HG02870 (cell line): ENCODE data around the gene PTCRA.
"Not testable (repeated sequence)": the region's sequence is repeated elsewhere in the genome, so short reads cannot be mapped to it uniquely, and the experiment has no call there.

Experiments used
- ATAC-seq: cut with Tn5 transposase; IDR thresholded peaks from one replicate; pipeline ENCODE4 v1.9.1; 2021; ENCODE audit warnings: mild to moderate bottlenecking, moderate library complexity; ENCODE audit not compliant: unreplicated experiment

PTCRA gene

DNA sequence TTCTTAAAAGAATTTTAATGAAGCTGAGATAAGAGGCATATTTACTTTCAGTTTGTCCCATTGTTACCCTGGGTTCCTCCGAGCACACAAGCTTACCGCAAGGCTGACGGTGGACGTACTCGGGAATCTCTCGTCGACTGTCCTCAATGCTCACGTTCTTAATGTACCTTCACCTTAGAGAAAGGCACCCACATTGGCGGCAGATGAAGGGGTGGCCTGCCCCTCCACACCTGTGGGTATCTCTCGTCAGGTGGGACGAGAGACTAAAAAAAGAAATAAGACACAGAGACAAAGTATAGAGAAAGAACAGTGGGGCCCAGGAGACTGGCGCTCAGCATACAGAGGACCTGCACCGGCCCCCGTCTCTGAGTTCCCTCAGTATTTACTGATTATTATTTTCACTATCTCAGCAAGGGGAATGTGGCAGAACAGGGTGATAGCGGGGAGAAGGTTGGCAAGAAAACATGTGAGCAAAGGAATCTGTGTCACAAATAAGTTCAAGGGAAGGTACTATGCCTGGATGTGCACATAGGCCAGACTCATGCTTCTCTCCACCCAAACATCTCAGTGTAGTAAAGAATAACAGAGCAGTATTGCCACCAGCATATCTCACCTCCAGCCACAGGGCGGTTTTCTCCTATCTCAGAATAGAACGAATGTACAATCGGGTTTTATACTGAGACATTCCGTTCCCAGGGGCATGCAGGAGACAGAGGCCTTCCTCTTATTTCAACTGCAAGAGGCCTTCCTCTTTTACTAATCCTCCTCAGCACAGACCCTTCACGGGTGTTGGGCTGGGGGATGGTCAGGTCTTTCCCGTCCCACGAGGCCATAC lies 13.2 kb upstream of the PTCRA start:
- not testable (repeated sequence) for ATAC-seq

DNA sequence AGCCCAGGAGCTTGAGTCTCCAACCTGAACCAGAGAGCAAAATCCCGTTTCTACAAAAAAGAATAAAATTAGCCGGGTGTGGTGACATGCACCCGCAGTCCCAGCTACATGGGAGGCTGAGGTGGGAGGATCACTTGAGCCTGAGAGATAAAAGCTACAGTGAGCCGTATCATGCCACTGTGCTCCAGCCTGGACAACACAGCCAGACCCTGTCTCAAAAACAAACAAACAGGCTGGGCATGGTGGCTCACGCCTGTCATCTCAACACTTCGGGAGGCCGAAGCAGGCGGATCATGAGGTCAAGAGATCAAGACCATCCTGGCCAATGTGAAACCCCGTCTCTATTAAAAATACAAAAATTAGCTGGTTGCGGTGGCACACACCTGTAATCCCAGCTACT lies 11.4 kb upstream of the PTCRA start:
- no peak for ATAC-seq

DNA sequence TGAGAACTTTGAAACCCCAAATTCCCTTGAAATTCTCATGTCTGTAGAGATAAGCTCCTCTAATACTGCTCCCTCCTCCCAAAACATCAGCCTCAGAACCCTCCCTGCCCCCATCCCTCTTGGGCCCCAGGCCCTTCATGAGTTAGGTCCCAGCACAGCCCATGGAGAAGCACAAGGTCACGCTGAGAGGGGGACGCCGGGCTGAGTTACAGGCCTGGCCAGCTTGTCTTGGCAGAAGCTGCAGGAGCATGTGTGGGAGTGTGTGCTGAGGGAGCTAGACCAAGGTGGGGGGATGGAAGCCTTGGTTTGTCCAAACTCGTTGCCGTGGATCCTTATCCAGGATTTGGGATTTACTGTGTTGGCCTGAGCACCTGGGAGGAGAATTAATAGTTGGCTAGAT lies 8.5 kb upstream of the PTCRA start:
- no peak for ATAC-seq

- ATAC-seq: no peak
Observed at GRCh38 chr6:42909835-42910234, 6.0 kb upstream of the PTCRA start.

DNA sequence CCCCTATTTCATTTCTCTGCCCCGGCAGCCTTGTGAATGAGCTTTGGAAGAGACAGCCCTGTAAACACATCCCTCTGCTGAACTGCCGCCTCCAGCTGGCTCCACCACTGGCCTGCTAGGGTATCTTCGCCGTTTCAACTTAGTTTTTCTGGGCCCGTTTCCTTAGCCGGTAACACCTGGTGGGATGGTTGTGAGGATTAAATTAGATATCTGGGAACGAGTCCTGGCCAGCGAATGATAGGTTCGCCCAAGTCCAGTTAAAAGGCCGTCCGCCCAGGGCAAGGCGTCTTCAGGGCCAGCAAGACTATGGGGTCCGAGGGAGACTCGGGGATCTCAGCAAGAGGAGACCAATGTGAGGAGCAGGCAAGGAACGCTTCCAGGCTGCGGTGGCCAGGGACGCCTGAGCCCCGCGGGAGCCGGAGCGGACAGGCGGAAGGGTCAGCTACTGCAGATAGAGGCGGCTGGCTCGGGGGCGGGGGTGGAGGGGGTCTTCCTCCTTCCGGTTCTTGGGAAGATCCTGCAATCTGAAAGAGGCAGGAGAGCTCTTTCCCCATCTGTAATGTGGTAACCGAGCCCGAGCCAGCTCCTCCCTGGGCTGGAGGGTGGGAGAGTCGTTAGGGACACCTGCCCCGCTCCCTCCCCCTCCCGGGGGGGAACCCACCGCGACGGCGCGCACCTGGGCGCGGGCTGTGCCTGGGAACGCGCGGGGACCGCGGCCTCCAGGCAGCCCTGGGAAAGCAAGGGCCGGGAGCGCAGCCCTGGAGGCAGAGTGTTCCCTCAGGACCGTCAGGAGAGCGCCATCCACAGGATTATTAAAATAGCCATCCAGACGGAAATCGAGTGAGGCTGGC lies 4.5 kb upstream of the PTCRA start:
- ATAC-seq: no peak

- no peak for ATAC-seq
Observed at GRCh38 chr6:42914546-42914945, 1.3 kb upstream of the PTCRA start.

DNA sequence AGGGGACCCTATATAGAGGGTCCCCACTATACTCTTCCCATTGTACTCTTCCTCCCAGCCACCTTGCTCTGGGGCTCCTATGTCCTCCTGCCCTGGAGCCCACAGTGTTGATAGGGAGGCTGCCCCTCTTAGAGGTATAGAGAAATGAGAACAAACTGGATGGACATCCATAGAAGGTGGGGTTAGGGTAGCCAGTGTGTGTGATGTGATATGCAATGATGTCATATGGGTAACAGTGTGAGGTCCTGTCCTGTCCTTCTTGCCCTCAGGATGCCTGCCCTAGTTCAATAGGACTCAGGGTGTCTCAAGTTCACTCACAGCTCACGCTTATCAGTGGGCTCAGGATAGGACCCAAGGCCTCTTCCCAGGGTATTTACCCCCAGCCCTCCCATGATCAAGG lies 435 bp downstream of the PTCRA start:
- no peak for ATAC-seq

- ATAC-seq: no peak
Observed at GRCh38 chr6:42921801-42922200, 5.9 kb downstream of the PTCRA start.

GRCh38 chr6:42923666-42924065 lies 7.8 kb downstream of the PTCRA start:
- no peak for ATAC-seq

- no peak for ATAC-seq
Observed at GRCh38 chr6:42925248-42925857, 9.5 kb downstream of the PTCRA start.

- peak; percentile 66 for ATAC-seq
Observed at GRCh38 chr6:42928986-42929820, 13.3 kb downstream of the PTCRA start, which contains the start of gene CNPY3. Gene CNPY3 (plus strand): TSS chr6:42929480. CDS start chr6:42929571, 91 bp downstream.

DNA sequence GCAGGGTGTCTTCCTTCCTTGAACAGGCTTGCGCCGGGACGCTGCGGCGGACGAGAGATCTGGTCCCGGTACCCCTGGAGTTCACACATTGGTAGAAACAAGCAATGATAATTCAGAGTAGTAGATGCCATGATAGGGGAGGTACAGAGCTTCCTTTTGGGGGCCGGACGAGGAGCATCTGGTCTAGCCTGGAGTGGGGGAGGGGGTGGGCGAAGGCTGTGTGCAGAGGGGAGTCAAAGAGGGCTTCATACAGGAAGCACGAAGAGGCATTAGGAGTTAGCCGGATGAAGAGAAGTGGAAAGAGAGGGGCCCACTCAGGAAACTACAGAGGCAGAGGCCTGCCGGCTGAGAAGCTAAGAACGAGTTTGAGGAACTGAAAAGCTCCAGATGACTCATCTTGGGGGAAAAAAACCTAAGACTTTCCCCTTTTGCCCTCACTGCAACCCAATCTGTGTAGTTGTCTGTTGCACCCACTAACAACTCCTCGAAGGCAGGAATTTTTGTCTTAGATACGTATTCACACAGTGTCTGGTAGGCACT lies 14.0 kb downstream of the PTCRA start:
- peak; percentile 48 for ATAC-seq

GRCh38 chr6:42932412-42932811 lies 16.6 kb downstream of the PTCRA start:
- no peak for ATAC-seq

- ATAC-seq: no peak
Observed at GRCh38 chr6:42933205-42933604, 17.4 kb downstream of the PTCRA start.

DNA sequence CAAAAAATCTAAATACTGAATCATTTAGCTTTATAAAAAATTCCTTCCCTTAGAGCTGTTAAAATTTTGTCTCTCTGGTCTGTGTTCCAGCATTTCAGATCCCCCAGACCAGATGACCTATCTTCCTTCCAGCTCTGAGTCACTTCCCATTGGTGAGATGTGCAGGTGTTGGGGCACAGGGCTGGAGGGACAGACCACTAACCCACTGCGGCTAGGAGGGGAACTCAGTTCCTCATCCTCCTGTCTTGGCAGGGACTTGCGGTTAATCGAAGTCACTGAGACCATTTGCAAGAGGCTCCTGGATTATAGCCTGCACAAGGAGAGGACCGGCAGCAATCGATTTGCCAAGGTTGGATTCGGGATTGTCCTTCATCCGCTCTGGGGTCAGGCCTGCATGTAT lies 19.5 kb downstream of the PTCRA start:
- no peak for ATAC-seq

- ATAC-seq: no peak
Observed at GRCh38 chr6:42936398-42936797, 20.5 kb downstream of the PTCRA start.

GRCh38 chr6:42937548-42938427 lies 21.9 kb downstream of the PTCRA start:
- ATAC-seq: no peak

DNA sequence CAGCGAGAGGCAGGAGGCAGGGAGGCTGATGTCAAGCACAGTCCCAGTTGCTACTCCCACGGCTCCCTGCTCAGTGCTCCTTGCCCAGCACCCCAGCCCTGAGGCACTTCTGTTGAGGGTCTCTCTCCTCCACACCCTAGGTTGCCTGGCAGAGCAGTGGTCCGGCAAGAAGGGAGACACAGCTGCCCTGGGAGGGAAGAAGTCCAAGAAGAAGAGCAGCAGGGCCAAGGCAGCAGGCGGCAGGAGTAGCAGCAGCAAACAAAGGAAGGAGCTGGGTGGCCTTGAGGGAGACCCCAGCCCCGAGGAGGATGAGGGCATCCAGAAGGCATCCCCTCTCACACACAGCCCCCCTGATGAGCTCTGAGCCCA lies 22.6 kb downstream of the PTCRA start:
- ATAC-seq: no peak

DNA sequence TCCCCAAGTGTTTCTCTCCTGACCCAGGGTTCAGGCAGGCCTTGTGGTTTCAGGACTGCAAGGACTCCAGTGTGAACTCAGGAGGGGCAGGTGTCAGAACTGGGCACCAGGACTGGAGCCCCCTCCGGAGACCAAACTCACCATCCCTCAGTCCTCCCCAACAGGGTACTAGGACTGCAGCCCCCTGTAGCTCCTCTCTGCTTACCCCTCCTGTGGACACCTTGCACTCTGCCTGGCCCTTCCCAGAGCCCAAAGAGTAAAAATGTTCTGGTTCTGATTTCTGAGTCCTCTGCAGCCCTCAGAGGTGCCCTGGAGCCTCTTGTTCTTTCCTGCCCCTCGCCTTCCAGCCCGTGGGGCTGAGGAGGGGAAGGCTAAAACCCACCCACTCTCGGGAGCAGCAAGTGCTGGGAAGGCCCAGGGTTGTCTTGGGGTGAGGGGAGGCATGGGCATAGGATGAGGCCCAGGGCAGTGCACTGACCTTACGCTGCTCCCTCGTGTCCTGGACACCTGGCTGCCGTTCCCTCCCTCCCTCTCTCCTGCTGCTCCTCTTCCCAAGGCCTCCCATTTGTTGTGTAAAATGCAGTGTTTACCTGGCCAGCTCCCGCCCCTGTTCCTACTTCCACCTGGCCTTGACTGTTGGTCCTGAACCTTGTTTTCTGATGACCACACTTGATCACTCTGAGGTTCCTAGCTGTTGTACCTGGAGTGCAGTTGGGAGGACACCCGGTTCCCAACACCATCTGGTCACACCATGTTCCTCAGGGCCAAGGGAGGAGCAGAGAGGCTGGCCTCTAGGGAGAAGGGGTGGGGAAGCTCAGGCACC lies 23.3 kb downstream of the PTCRA start:
- no peak for ATAC-seq
